ENCODE measurements around the gene HSPA1A.
"Not testable (repeated sequence)": the region's sequence is repeated elsewhere in the genome, so short reads cannot be mapped to it uniquely, and the experiment has no call there.

Gene HSPA1A

DNA sequence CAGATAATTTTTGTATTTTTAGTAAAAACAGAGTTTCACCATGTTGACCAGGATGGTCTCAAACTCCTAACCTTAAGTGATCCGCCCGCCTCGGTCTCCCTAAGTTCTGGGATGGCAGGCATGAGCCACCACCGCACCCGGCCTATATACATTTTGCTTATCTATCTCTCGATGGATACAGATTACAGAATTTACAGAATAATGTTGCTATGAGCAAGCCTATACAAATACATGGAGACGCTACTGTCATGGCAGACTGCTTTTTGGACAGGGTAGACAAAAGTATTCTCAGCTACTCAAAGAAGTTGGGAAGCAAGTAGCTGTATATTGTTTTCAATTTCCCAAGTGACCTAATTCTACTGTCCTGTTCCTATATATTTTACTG lies 1.9 kb upstream of the HSPA1A start:
- DNase-seq: no peak

DNA sequence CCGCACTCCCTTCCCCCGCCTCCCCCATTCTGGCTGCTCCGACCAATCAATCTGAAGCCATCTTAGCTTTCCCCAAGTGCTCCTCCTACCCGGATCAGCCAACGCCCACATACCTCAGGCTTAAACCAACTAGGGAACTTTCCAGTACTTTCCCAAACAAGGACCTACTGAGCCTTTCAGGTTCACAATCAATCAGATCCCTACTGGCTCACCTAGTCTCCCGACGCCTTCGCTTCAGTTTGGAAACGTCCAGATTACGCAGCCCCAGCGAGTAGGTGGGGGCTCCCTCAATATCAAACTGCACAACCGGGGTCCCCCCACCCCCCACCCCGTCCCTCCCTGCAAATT lies 692 bp upstream of the HSPA1A start:
- peak; percentile 99 for DNase-seq

DNA sequence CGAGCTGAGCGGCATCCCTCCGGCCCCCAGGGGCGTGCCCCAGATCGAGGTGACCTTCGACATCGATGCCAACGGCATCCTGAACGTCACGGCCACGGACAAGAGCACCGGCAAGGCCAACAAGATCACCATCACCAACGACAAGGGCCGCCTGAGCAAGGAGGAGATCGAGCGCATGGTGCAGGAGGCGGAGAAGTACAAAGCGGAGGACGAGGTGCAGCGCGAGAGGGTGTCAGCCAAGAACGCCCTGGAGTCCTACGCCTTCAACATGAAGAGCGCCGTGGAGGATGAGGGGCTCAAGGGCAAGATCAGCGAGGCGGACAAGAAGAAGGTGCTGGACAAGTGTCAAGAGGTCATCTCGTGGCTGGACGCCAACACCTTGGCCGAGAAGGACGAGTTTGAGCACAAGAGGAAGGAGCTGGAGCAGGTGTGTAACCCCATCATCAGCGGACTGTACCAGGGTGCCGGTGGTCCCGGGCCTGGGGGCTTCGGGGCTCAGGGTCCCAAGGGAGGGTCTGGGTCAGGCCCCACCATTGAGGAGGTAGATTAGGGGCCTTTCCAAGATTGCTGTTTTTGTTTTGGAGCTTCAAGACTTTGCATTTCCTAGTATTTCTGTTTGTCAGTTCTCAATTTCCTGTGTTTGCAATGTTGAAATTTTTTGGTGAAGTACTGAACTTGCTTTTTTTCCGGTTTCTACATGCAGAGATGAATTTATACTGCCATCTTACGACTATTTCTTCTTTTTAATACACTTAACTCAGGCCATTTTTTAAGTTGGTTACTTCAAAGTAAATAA lies 2.0 kb downstream of the HSPA1A start:
- not testable (repeated sequence) for DNase-seq

DNA sequence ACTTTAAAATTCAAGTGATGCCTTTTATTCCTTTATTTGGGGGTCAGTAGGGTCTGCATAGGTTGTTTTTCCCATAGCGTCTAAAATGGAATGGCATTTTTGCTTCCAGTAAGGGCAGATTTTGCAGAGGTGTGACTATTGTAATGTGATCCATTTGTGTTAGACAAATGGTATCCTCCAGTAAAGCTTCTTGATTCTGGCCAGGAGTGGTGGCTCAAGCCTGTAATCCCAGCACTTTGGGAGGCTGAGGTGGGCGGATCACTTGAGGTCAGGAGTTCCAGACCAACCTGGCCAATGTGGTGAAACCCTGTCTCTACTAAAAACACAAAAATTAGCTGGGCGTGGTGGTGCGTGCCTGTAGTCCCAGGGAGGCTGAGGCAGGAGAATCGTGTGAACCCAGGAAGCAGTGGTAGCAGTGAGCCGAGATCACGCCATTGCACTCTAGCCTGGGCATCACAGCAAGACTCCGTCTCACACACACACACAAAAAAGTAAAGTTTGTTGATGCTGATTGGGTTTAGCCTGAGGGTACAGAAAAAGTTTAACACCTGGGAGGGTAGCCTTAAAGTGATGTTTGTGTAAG lies 2.7 kb downstream of the HSPA1A start:
- not testable (repeated sequence) for DNase-seq

DNA sequence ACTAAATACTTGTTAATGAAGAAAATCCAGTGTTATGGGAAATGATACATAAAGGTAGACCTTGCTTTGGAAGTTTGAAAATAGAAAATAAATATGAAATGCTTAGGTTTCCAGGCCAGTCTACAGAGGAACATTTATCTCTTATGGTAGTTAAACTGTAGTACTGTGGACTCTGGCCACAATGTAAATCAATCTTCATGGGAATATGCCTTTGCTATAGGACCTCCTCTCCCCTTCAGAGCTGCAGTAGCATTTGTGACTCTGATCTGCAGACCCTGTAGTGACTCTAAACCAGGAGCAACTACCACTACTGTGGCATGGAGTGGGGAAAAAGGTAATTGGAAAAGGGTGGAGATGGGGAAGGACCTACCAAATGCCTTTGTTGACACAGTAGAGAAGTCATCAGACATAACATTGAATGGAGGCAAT lies 4.5 kb downstream of the HSPA1A start:
- DNase-seq: no peak

DNA sequence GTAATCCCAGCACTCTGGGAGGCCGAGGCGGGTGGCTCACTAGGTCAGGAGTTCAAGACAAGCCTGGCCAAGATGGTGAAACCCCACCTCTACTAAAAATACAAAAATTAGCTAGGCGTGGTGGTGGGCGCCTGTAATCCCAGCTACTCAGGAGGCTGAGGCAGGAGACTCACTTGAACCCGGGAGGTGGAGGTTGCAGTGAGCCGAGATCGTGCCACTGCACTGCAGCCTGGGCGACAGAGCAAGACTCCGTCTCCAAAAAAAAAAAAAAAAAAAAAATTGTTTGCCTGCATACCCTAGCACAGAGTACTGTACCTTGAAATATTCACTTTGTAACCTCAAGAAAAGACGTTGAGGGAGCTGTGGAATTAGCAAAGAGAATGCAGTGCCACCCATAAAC lies 5.1 kb downstream of the HSPA1A start:
- not testable (repeated sequence) for DNase-seq

DNA sequence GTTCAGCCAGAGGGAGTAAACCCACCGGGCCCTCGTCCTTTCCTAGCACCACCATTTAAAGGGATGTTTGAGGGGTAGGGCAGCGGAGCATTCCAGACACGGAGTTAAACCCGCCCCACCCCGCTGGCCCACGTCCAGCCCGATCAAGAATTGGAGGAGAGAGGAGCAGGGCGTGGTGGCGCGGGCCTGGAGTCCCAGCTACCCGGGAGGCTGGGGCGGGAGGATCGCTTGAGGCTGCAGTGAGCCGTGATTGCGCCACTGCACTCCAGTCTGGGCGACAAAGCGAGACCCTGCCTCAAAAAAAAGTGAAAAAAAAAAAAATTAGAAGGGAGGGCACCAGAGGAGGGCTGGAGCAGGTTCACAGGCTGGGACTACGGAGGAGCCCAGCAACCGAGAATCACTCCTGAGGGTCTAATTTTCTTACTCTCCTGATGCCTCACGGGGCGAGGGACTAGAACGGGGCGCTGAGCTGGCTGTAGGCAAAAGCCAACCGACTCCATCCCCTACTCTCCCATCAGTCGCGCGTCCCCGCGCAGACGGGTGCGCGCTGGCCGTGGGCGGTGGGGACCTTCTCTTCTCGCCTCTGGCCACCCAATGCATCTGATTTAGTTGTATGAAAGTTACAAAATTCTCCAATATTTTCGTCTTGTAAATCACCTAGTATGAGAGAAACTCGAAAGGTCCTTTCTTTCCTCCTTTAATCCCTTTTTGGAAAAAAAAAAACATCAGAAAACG lies 6.1 kb downstream of the HSPA1A start:
- peak; percentile 66 for DNase-seq

DNA sequence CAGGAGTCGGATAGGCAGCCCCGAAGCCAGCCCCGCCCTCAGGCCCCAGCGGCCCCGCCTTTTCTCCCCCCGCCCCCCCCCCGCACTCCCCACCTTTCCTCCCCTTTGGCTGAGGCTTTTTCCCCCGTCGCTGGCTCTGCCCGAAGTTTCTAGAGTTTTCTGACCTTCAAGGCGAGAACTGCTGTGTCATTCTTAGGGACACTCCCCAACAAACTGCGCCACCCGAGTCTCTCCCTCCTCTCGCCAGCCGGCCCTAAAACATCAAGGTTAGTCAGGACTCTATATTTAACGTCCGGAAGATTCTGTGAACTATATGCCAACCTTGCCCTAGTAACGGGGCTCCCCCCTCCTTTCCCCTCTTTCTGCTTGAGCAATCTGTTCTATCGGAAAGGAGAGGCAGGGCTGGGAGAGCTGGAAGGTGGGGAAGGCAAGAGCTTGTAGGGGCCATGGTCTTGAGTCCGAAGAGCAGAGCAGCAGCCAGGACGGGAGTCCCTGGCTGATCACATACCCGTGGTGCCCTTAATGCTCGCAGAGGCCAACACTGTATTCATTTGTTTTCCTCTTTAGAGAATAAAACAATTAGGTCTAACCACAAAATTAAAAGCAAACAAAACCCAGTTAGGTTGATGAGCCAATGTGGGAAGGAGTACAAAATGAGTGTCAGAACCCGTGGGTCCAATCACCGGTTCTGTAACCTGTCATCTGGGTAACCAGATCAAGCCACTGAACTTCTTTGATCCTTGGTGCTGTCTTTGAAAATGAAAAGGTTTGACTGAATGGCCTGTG lies 6.9 kb downstream of the HSPA1A start:
- peak; percentile 81 for DNase-seq

DNA sequence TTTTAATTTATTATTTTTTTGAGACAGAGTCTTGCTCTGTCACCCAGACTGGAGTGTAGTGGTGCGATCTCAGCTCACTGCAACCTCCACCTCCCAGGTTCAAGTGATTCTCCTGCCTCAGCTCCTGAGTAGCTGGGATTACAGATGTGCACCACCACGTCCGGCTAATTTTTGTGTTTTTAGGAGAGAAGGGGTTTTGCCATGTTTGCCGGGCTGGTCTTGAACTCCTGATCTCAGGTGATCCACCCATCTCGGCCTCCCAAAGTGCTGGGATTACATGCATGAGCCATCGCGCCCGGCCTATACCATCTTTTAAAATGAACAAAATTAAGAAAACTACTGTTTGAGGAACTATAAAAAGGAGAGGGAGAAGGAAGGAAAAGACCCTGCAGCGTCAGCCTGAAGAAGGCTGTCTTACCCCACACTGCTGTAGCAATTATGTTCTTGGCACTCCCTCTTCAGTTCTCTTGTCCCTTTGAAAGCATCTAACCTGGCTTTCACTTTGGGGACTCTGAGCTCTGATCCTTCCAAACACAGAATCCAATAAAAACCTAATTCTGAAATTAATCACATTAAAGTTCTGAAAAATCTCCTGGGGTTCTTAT lies 8.4 kb downstream of the HSPA1A start:
- not testable (repeated sequence) for DNase-seq

DNA sequence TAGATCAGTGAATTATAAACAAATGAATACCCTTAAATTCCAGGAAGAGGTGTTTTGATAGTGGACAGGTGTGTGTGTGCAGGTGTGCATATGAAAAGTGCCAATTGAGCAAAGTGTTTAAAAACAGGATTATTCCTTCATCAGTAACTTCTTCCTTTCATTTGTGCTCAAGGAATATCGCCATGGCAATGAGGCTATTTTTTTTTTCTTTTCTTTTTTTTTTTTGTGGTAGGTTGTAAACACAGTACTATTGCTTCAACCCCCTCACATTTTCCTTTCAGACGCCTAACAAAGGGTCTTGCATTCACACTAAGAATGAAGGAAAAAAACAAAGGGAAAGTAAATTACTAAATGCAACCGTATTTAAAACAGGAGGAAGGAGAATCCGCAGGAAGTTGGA lies 10.2 kb downstream of the HSPA1A start:
- no peak for DNase-seq

DNA sequence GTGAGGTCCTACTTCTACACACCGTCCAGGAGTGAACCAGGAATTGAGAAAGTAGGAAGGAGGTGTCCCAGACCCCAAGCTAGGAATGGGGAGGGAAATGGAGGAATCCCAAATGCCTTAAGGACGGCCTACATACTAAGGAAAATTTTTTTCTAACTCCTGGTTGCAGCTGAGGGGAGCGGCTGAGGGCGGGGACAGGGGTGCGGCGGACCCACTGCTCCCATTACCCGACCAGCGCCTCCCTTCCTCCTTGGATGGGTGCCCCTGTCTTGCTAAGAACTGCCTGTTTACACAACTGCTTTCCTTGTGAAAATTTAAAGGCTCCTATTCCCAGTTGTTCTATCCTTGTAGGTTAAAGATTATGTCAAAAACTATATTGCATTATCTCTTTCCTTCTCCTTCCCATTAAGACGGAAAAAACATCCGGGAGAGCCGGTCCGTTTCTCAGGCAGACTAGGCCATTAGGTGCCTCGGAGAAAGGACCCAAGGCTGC lies 11.5 kb downstream of the HSPA1A start:
- peak; percentile 89 for DNase-seq

DNA sequence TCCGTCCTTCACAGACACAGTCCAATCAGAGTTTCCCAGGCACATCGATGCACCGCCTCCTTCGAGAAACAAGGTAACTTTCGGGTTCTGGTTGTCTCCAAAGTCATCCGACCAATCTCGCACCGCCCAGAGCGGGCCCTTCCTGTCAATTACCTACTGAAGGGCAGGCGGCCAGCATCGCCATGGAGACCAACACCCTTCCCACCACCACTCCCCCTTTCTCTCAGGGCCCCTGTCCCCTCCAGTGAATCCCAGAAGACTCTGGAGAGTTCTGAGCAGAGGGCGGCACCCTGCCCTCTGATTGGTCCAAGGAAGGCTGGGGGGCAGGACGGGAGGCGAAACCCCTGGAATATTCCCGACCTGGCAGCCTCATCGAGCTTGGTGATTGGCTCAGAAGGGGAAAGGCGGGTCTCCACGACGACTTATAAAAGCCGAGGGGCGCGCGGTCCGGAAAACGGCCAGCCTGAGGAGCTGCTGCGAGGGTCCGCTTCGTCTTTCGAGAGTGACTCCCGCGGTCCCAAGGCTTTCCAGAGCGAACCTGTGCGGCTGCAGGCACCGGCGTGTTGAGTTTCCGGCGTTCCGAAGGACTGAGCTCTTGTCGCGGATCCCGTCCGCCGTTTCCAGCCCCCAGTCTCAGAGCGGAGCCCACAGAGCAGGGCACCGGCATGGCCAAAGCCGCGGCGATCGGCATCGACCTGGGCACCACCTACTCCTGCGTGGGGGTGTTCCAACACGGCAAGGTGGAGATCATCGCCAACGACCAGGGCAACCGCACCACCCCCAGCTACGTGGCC lies 12.1 kb downstream of the HSPA1A start, which contains the start of gene HSPA1B:
HSPA1B (plus strand) TSS at position 453 of the 794 bp plus-strand sequence; CDS start at position 666, 213 bp downstream.
- peak; percentile 100 for DNase-seq

DNA sequence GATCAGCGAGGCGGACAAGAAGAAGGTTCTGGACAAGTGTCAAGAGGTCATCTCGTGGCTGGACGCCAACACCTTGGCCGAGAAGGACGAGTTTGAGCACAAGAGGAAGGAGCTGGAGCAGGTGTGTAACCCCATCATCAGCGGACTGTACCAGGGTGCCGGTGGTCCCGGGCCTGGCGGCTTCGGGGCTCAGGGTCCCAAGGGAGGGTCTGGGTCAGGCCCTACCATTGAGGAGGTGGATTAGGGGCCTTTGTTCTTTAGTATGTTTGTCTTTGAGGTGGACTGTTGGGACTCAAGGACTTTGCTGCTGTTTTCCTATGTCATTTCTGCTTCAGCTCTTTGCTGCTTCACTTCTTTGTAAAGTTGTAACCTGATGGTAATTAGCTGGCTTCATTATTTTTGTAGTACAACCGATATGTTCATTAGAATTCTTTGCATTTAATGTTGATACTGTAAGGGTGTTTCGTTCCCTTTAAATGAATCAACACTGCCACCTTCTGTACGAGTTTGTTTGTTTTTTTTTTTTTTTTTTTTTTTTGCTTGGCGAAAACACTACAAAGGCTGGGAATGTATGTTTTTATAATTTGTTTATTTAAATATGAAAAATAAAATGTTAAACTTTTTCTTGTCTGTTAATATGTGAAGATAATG lies 14.4 kb downstream of the HSPA1A start:
- peak; percentile 60 for DNase-seq

DNA sequence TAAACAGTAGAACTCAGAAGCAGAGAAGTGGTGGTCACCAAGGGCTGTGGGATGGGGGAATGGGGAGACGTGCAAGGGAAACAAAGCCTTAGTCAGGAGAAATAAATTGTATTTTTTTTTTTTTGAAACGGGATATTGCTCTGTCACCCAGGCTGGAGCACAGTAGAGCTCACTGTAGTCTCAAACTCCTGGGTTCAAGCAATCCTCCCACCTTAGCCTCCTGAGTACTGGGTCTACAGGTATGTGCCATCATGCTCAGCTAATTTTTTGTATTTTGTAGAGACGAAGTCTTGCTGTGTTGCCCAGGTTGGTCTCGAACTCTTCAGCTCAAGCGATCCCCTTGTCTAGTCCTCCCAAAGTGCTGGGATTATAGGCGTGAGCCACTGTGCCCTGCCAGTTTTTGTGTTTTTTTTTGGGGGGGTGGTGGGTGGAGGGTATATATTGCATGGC lies 15.6 kb downstream of the HSPA1A start:
- no peak for DNase-seq

DNA sequence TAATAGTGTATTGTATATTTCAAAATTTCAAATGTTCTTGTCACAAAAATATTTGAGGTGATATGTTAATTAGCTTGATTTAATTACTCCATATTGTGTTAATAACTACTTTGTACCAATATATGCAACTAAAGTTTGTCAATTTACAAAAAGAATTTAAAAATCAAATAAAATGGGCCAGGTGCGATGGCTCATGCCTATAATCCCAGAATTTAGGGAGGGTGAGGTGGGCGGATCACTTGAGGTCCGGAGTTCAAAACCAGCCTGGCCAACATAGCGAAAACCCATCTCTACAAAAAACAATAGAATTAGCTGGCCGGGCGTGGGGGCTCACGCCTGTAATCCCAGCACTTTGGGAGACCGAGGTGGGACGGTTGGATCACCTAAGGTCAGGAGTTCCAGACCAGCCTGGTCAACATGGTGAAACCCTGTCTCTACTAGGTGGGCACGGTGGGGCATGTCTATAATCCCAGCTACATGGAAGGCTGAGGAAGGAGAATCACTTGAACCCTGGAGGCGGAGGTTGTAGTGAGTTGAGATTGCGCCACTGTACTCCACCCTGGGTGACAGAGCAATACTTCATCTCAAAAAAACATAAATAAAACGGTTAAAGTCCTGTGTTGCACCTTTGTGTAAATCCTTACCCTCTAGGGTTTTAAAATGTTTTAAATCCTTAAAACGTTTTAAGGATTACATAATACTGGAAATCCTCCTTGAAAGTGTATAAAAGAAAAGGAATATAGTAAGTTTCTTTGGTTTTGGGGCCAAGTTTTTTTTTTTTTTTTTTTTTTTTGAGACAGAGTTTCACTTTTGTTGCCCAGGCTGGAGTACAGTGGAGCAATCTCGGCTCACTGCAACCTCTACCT lies 16.2 kb downstream of the HSPA1A start:
- no peak for DNase-seq

DNA sequence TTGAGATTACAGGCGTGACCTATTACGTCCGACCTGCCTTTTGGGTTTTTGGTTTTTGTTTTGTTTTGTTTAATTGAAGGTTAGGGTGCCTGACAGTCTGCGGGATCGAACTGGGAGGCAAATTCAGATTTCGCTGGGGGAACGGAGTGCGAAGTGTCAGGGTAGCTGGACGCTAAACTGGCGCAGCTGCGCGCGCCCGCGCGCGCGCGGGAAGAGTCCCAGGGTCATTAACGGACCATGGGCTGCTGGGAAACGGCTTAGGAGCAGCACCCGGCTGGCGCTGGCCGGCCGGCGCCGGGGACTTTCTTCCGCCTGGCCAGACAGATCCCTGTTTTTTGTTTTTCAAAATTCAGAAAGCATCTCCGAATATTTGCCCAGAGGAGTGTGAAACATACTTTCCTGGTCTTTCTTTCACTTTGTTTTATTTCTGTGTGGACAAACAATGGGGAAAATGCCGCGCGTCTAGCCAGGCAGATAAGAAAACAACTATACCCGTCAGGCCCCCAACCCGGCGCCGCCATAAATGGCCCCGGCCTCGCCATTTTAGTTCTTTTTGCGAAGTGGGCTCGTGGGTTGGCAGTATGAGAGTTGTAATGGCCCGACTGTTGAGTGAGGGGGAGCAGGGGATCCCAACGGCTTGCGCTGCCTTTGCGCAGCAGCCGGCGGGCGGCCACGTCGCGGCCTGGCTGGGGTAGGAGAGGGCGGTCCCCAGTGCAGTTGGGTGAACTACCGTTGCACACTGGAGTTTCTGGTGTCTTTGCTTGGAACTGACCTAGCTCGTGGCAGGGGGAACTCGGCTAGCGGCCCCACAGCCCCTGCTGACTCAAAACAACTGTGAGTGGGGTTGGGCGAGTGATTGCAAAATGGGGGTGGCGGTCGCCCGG lies 19.3 kb downstream of the HSPA1A start:
- DNase-seq: peak; percentile 88

DNA sequence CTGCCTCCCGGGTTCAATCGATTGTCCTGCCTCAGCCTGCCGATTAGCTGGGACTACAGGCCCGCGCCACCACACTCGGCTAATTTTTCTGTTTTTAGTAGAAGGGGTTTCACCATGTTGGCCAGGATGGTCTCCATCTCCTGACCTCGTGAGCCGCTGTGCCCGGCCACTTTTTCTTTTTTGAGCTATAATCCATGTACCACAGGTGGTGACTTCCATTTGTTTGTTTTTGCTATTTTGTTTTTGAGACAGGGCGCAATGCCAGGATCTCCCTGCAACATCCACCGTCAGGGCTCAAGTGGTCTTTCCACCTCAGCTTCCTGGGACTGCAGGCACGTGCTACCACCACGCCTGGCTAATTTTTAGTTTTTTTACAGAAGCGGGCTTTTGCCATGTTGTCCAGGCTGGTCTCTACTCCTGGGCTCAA lies 20.7 kb downstream of the HSPA1A start:
- no peak for DNase-seq

DNA sequence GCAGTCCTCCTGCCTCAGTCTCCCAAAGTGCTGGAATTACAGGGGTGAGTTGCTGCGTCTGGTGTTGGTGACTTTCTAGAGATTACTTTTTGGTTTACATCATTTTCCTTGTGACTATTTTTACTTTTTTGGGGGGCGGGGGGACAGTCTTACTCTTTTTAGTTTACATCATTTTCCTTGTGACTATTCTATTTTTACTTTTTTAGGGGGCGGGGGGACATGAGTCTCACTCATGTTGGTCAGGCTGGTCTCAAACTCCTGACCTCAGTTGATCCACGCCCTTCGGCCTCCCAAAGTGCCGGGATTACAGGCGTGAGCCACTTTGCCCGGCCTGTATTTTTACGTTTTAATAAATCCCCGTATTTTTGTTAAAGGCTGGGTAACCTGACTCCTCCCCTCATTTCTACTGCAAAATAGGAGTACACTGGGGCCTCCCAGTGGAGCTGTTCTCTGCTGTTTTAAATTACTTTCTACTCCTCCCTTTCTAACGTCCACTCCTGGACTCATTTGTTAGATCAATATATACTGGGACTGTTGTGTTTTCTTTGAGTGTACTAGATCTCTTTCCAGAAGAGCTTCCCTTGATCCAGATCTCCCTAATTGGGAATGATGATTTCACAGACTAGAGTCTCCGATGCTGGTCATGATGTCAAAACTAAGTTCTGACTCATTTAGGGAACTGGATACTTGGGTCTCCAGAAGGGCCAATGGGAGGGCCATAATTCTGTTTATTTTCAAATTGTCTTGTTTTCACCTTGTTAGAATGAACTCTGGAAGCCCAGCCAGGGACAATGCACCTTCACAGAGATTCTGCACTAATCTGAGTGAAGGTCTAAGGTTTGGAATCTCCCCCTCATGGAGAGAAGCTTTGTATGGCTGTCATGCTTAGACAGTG lies 21.4 kb downstream of the HSPA1A start:
- peak; percentile 53 for DNase-seq
